Measurements from ENCODE around the gene ACO1.
"Not testable (repeated sequence)": the region's sequence is repeated elsewhere in the genome, so short reads cannot be mapped to it uniquely, and the experiment has no call there.

ACO1 gene

DNA sequence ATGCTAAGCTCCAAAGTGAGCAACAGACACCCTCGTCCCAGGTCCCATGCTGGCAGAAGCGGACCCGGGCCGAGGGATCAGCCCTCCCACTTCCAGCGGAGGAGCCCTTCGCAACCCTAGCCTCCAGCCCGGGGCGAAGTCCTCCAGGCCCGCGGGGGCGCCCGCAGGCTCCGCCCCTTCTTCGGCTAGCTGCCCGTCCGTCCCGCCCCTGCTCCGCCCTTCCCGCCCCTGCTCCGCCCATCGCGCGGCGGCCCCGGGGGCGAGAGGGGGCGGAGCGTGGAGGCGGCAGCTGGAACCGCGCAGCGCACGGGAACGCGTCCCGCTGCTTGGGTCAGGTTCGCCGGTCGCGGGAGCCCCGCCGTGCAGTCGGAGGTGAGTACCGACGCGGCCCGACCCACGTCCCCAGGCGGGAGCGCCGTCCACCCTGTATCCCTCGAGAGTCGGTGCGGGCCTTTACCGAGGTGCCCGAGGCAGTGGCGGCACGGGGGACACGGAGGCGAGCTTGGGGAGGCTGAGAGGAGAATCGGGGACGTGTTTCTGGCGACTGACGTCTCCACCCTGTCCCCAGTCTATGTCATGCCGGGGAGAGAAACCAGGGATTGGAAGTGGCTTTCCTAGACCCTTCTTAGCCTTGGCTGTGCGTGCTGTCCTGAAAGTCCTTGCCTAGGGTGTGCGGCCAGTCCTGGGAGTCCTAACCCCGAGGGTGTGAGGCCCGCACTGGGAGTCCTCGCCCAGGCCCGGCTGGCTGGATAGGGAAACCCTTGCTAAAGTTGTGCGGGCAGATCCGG lies at the start of gene ACO1:
Gene ACO1 (plus strand): TSS at position 280 of the 788 bp plus-strand sequence. CDS start 20,864 bp downstream, outside the sequence.
- Histone ChIP-seq H3K4me3 (peak within 1 kb of the TSS; percentile 57 to 74 (median 66)), H3K27ac (peak within 1 kb of the TSS; percentile 7 to 89 (median 74))

DNA sequence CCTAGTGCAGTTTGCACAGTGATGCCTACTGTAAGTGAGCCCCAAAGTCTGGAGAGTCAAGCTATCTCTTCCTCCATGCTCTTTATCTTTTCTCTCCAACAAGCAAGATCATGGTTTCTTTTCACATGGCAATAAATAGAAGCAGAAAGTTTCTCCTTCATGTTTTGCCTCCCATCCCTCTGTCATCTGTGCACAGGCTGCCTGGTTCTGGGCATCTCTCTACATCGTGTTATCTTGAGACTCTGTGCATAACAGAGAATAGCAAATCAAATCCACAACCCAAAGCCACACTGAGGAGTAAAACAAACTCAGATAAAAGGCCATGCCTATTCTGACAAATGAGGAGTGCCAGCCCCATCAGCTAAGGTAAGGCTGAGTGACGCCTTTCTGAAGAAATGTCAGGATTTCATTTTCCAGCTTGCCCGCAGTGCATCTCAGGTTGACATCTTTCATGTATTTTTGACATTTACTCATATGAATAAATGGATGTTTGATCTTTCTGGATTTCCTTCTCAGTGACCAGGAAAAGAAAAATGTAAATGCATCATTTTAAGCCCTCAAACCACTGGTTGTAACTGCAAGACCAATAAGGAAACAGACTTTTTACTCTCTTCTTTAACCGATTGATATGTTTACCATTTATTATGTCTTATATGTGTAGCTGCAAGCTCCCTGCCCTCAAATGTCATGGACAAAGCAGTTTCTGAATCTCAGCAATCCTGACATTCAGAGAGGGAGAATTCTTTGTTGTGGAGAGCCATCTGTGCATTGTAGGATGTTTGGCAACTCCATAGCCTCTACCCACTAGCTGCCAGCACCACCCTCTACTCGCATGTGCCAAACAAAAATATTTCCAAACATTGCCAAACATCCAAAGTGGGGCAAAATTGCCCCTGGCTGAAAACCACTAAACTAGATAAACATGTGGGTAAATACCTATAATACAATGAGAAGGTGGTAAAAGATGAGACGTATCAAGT lies 49.2 kb upstream of the ACO1 start:
- Histone ChIP-seq H3K4me3 (no peak overlapping the region), H3K27ac (no peak overlapping the region)

DNA sequence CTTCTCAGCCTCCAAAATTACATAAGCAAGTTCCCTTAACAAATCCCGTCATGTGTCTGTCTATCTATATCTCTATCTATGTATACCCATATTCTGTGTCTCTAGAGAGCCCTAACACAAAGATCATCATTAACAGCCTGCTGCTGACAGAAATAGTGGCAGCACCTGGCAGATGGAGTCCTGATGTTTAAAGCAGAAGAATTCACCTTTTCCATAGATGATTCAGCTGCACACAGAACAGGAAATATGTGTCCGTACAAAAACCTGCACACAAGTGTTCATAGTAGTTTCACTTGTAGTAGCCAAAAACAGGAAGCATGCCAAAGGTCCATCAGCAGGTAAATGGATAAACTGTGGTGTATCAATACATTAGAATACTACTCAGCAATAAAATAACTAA lies 45.0 kb upstream of the ACO1 start:
- H3K4me3 ChIP-seq, result no peak overlapping the region
- H3K27ac ChIP-seq, result no peak overlapping the region

DNA sequence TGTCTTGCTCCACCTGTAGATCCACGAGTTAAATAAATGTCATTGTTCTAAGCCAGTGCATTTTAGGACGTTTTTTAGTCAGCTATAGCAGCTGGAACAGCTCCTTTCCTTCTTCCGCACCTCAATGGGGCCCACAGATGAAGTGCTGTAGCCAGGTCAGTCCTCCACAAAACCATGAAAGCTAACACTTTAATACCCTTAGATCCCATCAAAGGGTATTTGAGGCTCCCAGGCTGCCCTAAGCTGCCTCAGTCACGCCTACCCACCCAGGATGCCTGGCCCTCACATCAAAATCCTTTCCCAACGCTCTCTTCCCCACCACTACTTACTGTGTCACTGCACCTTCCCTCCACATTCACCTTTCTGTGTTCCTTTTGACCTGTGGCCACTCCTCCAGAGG lies 44.1 kb upstream of the ACO1 start:
- H3K27ac ChIP-seq, result no peak overlapping the region
- H3K4me3 ChIP-seq, result no peak overlapping the region

DNA sequence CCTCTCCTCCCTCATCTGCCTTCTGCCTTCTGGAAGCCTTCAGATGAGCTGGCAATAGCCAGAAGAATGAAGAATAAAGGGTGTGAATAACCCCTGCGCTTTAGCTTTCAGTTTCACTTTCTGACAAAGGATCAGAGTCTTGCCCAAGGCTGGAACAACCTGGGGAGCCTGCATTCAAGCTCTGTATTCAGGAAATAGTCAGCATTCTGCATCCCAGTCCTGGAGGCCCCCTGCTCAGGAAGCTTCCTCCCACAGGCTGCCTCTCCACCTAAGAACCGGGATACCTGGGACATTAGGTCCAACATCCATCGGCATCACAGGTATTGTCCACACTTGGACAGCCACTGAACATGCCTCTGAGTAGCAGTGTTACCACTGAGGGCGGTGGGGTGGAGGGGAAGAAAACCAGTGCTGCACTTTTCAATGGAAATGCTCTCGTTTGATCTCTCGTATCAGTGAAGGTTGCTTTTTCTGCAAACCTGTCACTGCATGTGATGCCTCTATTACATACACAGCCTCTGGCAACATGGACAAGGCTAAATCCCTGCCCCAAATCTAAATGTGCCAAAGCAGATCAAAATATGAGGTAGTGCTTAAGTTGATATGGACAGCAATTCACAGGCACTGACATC lies 39.8 kb upstream of the ACO1 start:
- Histone ChIP-seq H3K4me3 (no peak overlapping the region), H3K27ac (no peak overlapping the region)

DNA sequence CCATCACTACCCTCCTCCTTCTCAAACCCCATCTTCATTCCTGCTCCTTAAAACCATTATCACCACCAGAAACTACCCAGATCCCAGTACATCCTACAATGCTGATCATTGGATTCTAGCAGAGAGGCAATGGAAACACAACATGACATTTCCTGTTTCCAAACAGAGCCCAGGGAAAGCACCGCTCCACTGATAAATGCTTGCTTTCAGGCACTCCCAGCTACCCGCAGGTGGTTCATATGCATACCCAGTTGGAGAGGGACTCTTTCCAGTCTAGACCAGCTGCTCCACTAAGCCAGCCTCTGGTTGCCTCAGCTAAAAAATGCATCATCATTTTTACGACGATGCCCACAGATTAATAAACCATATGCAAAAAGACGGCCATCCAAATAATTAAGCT lies 39.2 kb upstream of the ACO1 start:
- no peak overlapping the region for H3K27ac ChIP-seq
- H3K4me3 ChIP-seq, result no peak overlapping the region

DNA sequence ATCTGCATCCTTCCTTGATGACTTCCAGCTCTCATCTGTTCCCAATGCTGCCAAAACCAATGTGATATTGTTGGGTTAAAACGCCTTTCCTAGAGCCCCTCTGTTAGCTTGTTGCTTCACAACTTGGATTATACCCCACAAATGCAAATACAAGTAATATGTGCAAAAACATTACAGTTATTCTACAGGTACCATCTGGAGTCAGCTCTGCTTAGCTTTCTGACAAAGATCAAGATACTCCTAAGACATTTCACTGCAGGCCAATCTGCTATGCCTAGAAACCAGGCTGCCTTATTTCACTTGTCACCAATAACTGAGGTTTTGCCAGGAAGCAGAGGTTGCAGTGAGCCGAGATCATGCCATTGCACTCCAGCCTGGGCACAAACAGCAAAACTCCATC lies 36.9 kb upstream of the ACO1 start:
- H3K4me3 ChIP-seq, result no peak overlapping the region
- H3K27ac ChIP-seq, result no peak overlapping the region

DNA sequence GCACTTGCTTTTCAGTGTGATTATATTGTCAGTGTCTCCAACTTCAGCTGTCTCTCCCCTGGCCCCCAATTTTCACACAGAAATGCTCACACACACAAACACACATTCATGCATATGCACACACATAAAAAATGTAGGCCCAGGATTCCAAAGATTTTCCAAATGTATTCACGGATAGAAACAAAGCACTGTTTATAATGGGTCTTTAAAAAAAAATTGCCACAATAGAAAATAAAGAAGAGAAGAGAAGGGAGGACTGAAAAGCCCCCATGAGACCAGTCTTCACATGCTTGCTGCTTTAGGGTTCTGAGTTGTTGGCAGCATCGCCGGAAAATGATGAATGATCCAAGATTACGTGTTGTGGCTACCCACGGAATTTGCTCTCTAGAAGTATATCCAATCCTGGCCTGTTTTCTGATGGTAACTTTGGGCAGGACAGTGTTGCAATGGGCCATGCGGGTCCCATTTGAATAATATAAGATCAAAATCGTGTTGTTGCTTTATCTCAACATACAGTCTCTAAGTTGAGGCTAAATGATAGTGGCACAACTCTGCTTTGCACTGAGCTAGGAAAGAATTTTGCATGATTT lies 36.2 kb upstream of the ACO1 start:
- Histone ChIP-seq H3K4me3 (no peak overlapping the region), H3K27ac (no peak overlapping the region)

DNA sequence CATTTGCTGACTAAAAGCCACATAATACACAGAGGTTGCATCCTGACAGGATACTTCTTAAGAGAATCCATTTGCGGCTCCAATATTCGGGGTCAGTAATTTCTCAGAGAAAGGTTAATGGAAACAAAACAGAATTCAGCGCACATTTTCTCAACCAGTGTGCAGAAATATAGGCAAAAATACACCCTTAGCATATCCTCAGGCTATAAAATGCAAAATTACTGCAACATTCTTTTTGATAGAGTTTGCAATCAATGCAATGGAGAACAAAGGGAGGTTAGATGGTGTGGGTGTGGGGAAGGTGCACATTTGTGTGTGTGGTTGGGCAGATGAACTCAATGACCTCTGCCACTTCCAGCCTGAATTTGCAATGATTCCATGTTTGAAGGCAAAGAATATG lies 35.4 kb upstream of the ACO1 start:
- Histone ChIP-seq H3K4me3 (no peak overlapping the region), H3K27ac (no peak overlapping the region)

DNA sequence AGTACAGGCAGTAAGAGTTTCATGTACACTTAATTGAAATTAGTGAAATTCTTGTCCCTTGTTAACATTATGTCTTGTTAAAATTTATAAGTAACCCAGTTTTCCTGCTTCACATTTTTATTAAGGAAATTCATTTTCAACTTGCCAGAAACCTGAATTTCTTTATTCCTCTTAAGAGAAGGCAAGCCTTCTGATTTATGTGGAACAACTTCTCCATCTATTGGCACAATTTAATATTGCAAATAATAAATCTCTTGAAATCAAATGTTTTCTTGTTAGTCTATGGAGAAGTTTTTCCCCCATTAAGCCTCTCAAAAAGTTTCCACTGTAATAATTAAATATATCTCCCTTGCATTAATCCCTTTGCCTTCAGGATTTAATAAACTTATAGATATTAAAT lies 33.8 kb upstream of the ACO1 start:
- H3K27ac ChIP-seq, result no peak overlapping the region
- H3K4me3 ChIP-seq, result no peak overlapping the region

DNA sequence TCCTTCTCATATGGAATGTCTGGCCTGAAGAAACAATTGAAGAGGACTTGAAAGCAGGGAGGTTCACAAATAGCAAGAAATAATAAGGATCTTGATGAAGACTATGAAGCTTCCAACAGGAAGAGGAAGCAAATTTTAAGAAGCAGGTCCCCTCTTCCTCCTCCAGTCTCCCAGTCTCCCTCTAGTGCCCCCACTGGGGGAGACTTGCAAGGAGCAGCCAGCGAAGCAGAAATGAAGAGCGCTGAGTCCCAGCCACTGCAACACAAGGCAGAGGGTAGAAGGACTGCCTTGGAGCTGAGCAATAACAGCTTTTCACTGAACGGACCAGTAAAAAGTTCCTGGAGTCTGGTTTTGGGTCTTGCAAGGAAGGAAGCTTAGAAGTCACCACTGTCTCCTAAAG lies 32.6 kb upstream of the ACO1 start:
- H3K4me3 ChIP-seq, result no peak overlapping the region

DNA sequence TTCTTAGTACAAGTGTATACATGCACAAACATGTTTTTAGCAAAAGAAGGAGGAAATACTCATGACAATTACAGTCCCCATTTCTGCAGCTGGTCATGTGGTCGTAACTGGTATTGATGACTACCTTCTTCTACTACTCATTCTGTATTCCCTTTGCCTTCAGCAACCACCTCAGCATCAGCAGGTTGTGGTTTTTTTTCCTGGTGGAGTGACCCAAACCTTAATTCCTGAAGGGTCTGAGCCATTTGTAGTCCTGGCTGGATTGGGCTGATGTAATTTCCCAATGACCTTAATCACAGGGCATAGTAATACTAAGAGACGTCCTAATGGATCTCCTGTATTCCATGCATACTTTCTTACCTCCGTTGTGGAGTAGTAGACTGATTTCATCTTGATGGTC lies 31.0 kb upstream of the ACO1 start:
- H3K27ac ChIP-seq, H3K4me3 ChIP-seq: not testable (repeated sequence)

More for the DNA sequence above, 32.6 kb upstream of the ACO1 start:
- no peak overlapping the region for H3K27ac ChIP-seq

DNA sequence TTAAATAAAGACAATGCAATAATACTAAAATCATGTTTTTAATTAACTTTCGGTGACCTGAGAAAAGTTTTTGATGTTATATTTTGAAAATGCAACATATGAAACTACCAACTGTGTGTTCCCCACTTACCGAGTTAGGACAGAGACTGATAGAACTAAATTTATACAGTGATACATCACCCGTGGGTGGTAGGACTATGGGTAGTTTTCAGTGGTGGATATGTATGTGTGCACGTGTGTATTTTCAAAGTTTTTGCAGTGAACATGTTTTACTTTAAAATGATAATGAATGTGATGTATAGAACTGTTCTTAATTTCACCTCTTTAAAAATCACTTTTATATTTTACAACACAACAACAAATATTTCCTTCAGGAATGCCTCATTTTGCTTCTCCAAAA lies 25.0 kb upstream of the ACO1 start:
- Histone ChIP-seq H3K27ac (no peak overlapping the region), H3K4me3 (no peak overlapping the region)

DNA sequence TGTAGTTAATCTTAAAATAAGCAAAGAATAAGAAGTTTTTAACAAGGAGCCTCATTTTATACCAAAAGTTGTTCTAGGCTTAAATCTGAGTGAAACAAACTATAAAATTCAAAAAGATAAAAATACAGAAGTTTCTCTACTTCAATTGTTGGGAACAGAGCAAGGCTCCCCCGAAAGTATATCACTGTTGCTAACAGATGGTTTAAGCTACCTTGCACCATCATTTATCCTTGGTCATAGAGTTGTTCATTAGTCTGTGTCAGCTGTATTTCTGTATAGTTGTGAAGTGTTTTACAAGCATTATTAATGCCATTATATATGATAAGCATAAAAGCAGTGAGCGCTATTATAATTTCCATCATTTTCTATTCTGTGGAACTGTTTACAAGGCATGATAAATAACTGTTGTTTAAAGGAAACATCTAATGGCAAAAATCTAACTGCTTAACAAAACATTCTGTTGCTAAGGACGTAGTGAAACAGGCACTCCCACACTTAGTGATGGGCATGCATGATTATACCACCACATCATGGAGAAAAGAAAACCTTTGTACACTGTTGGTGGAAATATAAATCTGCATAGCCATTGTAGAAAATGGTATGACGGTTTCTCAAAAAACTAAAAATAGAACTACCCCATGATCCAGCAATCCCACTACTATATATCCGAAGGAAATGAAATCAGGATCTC lies 23.3 kb upstream of the ACO1 start:
- Histone ChIP-seq H3K4me3 (no peak overlapping the region), H3K27ac (no peak overlapping the region)

DNA sequence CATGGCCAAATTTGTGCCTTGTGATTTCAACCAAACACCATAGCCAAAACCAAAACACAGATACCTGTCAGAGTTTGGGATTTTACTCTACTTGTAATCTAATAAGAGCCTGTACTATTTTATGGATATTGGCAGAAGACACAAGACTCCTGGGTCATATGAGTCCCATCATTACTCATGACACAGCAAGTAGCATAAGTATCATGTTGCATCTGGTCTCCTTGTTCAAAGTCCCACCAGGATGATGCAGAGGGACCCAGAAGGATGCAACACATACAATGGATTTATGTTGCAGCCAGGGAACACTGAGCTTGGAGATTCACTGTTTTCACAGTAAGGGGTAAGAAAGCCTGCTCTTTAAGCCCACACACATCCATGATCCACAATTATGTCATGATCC lies 13.2 kb upstream of the ACO1 start:
- no peak overlapping the region for H3K27ac ChIP-seq
- H3K4me3 ChIP-seq, result no peak overlapping the region

DNA sequence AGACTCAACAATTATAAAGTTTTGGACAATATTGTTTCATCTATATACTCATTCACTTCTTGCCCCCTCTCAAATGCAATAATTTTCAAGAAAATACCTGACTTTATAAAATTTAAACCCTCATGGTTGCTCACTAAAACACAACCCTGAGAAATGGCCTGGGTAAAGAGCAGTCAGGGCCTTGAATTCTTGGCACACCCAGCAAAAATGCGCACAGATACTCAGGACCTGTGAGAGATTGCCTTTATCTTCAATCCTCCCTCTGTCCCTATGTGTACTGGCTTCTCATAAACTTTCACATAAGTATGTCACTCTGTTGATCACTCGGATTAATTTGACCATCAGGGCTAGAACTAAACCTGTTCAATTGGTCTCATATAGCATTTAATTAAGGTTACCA lies 12.8 kb upstream of the ACO1 start:
- Histone ChIP-seq H3K4me3 (no peak overlapping the region), H3K27ac (no peak overlapping the region)

DNA sequence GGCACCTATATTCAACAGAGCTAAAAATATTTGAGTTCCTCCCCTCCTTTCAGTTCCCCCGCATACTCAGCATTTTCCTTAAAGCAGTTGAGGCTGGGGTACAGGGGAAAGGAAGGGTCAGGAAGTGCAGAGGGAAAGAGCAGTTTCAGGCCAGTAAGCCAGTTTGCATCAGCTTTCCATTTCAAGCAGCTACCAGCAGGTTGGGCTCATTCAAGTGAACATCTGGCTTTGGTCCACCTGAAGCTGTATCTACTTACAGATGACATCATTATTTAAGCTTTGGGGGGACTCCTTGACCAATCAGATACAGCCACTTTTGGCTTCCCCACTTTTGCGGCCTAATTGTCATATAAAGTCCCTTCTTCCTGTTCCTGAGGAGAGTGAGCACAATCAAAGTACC lies 8.2 kb upstream of the ACO1 start:
- Histone ChIP-seq H3K4me3 (no peak overlapping the region), H3K27ac (no peak overlapping the region)

DNA sequence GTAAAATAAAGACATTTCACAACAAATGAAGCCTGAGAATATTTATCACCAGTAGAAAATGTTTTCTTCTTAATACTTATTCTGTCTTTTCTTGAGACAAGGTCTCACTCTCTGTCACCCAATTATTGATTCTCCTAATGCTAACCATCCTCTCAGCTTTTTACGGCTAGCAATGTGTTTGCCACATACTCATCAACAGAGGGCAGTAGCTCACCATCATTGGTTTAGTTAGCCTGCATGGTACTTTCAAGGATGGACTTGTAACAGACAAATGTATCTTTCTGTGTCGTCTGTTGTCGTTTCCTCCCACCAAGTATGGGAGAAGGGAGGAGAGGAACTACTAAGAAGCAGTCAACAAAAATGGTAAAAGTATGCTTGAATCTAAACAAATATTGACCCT lies 5.9 kb upstream of the ACO1 start:
- Histone ChIP-seq H3K27ac (no peak overlapping the region), H3K4me3 (no peak overlapping the region)

DNA sequence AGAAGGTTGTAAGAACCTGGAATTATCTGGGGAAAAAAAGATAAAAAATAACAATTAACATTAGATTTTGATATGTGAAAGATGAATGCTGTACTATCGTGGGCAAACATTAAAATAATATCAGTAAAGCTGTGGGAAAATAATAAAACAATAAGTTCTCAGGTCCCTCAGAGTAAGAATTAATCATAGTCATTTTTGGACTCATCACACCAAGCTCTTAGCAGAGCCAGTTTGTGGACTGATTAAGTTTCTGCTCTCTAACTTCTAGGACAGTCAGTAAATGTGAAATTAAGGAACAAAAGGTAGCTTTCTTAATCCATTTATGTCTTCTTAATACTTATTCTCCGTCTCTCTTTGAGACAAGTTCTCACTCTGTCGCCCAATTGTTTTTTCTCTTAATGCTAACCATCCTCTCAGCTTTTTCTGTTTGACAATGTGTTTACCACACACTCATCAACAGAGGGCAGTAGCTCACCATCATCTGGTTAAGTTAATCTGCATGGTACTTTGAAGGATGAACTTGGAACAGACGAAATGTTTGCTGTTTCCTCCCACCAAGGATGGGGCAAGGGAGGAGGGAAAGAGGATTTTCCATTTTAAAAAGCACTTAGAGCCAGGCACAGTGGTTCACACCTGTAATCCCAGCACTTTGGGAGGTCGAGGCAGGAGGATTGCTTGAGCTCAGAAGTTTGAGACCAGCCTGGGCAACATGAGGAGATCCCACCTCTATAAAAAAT lies 5.3 kb upstream of the ACO1 start:
- H3K4me3 ChIP-seq, result no peak overlapping the region

More for the DNA sequence above, 5.3 kb upstream of the ACO1 start:
- no peak overlapping the region for H3K27ac ChIP-seq

Measured in skin epidermis (tissue), 12 donors.